Right atrium auricular region (tissue), 2 donors: ENCODE results near the gene ABCB11. TPM values are rescaled to one million over a fixed set of nuclear protein-coding genes. Genes with fewer than 3 reads are reported as not detected.

ENCODE experiments used
- DNase-seq: peaks from one replicate; pipeline ENCODE4 v3.0.0-alpha.2; 2019; ENCODE audit warnings: low spot score
- H3K27ac ChIP-seq, 2 donors: fragments of 200-600 bp; sonication (generic); 1 replicate in 1 of 2; 2 replicates in 1 of 2; pipeline ENCODE4 v1.5.1; 2016 to 2019
- H3K27me3 ChIP-seq, 2 donors: fragments of 200-600 bp; sonication (generic); one replicate each; pipeline versions ENCODE4 v1.5.1 to v1.6.0; 2017 to 2019
- H3K36me3 ChIP-seq: fragments of 200-600 bp; sonication (generic); one replicate; pipeline ENCODE4 v1.5.1; 2016
- H3K4me1 ChIP-seq, 2 donors: fragments of 200-600 bp; sonication (generic); one replicate each; pipeline versions ENCODE4 v1.5.1 to v1.6.0; 2017 to 2019
- H3K4me3 ChIP-seq, 2 donors: fragments of 200-600 bp; sonication (generic); 1 replicate in 1 of 2; 2 replicates in 1 of 2; pipeline ENCODE4 v1.5.1; 2017 to 2019; ENCODE audit warnings: mild to moderate bottlenecking in 1 of 2, moderate library complexity in 1 of 2
- H3K9me3 ChIP-seq, 2 donors: fragments of 200-600 bp; sonication (generic); one replicate each; pipeline ENCODE4 v1.5.1; 2019
- total RNA-seq, 2 donors: library from RNA; depleted of rRNA; stranded (reverse); fragments of >200 nt; gene quantifications; one replicate each; pipeline ENCODE4 v1.1.0, GENCODE V29; 2016
- TF ChIP-seq, protein P1 (sequence below), 2 donors: fragments of 200-600 bp; sonication (generic); IDR thresholded peaks; one replicate each; pipeline ENCODE4 v1.5.1; 2019; ENCODE audit warnings: antibody characterized with exemption in 2 of 2

Gene ABCB11
- total RNA-seq, 2 donors from 2014 or later: 0.12 to 0.33 TPM

DNA sequence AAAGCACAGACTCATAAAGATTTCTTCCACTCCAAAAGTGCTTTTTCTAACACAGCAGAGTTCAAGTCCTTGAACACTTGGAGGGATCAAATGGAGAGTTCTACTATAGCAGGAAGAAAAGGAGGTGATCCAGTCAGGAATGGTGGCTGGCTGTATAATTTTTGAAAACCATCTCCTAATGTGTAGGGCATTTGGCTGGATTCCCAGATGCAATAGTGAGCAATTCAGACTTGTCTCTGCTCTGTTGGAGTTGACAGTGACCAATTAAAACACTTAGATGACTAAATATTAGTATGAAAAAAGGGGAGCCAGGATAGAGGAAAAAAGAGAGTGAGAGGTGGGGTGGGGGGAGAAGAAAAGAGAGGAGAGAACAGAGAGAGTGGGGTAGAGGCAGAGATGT is 135.4 kb downstream of the ABCB11 start:
- TF ChIP-seq, protein P1, sequence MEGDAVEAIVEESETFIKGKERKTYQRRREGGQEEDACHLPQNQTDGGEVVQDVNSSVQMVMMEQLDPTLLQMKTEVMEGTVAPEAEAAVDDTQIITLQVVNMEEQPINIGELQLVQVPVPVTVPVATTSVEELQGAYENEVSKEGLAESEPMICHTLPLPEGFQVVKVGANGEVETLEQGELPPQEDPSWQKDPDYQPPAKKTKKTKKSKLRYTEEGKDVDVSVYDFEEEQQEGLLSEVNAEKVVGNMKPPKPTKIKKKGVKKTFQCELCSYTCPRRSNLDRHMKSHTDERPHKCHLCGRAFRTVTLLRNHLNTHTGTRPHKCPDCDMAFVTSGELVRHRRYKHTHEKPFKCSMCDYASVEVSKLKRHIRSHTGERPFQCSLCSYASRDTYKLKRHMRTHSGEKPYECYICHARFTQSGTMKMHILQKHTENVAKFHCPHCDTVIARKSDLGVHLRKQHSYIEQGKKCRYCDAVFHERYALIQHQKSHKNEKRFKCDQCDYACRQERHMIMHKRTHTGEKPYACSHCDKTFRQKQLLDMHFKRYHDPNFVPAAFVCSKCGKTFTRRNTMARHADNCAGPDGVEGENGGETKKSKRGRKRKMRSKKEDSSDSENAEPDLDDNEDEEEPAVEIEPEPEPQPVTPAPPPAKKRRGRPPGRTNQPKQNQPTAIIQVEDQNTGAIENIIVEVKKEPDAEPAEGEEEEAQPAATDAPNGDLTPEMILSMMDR (IDR thresholded peaks at IDR 0.05): no peak
- Histone ChIP-seq H3K4me3 (no peak overlapping the region), H3K4me1 (peaks cover 0 to under 1% of the 10 kb centered on the region in 2 donors), H3K36me3 (no peaks in the 10 kb centered on the region), H3K27me3 (no peaks in the 10 kb centered on the region), H3K9me3 (no peaks in the 10 kb centered on the region), H3K27ac (no peak overlapping the region)
- no peak for DNase-seq

DNA sequence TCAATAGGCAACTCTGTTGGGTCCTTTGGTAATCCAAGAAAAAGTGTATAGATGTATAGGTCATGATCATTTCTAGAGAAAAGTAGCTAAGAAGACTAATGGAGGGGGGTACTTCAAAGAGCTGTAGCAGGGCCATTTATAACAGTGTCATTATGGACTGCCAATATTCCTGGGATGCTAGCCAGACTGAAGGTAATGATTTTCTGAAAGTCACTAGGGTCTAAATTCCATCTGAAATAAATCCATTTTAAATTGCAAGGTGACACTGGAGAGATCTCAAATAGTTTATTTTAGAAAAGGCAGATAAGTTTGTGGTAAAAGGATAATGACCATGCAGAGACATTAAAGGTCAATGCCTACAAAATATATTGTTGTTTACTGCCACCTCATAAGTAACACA is 136.4 kb downstream of the ABCB11 start:
- H3K36me3 ChIP-seq: no peaks in the 10 kb centered on the region
- H3K27me3 ChIP-seq: no peaks in the 10 kb centered on the region
- TF ChIP-seq, protein P1 (IDR thresholded peaks at IDR 0.05): no peak

DNA sequence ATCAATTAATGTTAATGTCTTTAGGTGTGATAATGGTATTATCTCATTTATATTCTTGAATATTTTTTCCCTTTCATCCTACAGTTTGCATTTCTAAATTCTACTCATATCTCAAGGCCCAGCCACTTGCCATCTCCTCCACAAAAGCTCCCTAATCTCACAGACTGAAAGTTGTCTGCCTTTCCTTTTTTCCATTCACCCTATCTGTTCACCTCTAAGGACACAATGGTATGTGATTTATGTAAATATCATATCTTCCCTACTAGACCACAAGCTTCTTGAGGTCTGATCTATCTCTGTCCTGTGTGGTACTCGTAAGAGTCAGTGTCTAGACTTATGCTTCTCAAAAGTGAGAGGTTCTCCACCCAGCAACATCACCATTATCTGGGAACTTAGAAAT is 137.0 kb downstream of the ABCB11 start:
- DNase-seq: no peak
- Histone ChIP-seq H3K4me3 (no peak overlapping the region), H3K4me1 (peaks cover 0 to 11% of the 10 kb centered on the region in 2 donors), H3K9me3 (no peaks in the 10 kb centered on the region), H3K27me3 (no peaks in the 10 kb centered on the region), H3K36me3 (no peaks in the 10 kb centered on the region), H3K27ac (no peak overlapping the region)
- TF ChIP-seq, protein P1 (IDR thresholded peaks at IDR 0.05): no peak

More for the DNA sequence above, 136.4 kb downstream of the ABCB11 start:
- DNase-seq: no peak
- H3K9me3 ChIP-seq: no peaks in the 10 kb centered on the region
- peaks cover 0 to 11% of the 10 kb centered on the region in 2 donors for H3K4me1 ChIP-seq
- H3K27ac ChIP-seq: no peak overlapping the region
- H3K4me3 ChIP-seq: no peak overlapping the region

DNA sequence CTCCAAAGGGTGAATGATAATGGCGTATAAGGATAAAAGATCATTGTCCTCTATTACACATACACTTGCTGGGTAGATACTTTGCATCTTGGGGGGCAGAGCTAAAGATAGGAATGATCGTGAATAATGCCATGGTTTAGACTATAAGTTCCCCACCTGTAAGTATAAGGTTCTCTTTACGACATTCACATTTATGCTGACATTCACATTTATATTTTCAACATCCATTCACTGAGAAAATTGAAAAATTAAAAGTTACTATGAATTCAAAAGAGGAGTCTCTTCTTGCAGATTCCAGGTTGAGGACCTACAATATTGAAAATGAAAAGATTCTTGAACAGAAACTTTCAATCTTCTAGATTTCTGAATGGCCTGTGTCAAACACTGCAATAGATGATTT is 138.8 kb downstream of the ABCB11 start:
- Histone ChIP-seq H3K4me1 (peaks cover 0 to 11% of the 10 kb centered on the region in 2 donors), H3K9me3 (no peaks in the 10 kb centered on the region), H3K27me3 (no peaks in the 10 kb centered on the region), H3K27ac (no peak overlapping the region), H3K4me3 (no peak overlapping the region), H3K36me3 (no peaks in the 10 kb centered on the region)
- TF ChIP-seq, protein P1 (IDR thresholded peaks at IDR 0.05): no peak
- no peak for DNase-seq

DNA sequence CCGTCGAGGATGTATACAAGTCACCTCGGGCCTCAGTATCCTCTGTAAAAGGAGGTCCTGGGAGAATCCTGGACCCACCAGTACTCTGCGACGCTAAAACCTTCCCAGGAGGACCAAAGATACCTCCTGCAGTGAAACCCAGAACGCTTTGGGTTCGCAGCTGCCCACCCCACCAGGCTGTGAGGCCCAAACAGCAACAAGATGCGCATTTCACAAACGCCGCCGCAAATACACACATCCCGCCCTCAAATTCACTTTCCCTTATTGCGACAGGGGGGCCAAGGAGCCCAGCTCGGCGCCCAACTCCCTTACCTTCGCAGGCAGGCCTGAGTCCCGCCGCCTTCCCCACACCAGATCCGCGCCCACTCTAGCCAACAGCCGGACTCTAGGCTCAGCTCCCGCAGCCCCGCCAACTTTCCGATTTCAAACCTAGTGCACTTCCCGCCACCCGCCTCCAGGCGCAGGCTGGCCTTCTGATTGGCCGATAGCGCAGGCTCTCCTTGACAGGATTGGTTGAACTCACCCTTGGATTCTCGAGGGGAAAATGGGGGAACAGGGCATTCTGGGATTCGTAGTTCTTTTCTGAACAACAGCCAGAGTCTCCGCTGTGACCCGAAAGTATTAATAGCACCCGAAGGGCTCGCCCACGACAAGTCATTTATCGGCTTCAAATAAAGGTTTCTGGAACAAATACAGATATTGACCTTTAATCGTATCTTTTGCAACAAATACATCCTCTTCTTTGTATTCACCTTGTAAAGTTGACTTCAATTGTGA is 140.9 kb downstream of the ABCB11 start, which contains the start of gene SPC25:
Gene SPC25 (minus strand): TSS at position 425 of the 777 bp plus-strand sequence. CDS start 911 bp downstream, outside the sequence.
- Histone ChIP-seq H3K36me3 (no peaks in the 10 kb centered on the region), H3K27ac (no peak within 1 kb of the TSS), H3K27me3 (no peaks in the 10 kb centered on the region), H3K4me1 (peaks cover 0 to 11% of the 10 kb centered on the region in 2 donors), H3K4me3 (peak within 1 kb of the TSS; percentile 39 to 60), H3K9me3 (no peaks in the 10 kb centered on the region)
- TF ChIP-seq, protein P1 (IDR thresholded peaks at IDR 0.05): no peak
- peak; percentile 90 for DNase-seq
